ENCODE data around the gene CHST8. TPM values are rescaled to one million over a fixed set of nuclear protein-coding genes. Genes with fewer than 3 reads are reported as not detected.
A peak's percentile ranks its signal among the peaks of the same experiment; 100 is the strongest.

Gene CHST8
- total RNA-seq, 1 donor from 2014 or later: 3.2 TPM

- no peaks in the 10 kb centered on the region for H3K9me3 ChIP-seq
- intact Hi-C loops (cut with DNase I): no loop called here
- no peak for DNase-seq (ENCODE audit: extremely low spot score in 2 of 2)
- H3K27ac ChIP-seq: no peak overlapping the region
- H3K36me3 ChIP-seq: no peaks in the 10 kb centered on the region
- no peaks in the 10 kb centered on the region for H3K27me3 ChIP-seq
- H3K4me3 ChIP-seq: no peak overlapping the region
- no peaks in the 10 kb centered on the region for H3K4me1 ChIP-seq
- TF ChIP-seq POLR2AphosphoS5 (IDR thresholded peaks at IDR 0.05; ENCODE audit: insufficient read depth in 1 of 2, low read depth in 1 of 2) (no peak), POLR2A (IDR thresholded peaks at IDR 0.05) (no peak)
- TF ChIP-seq, protein P1, sequence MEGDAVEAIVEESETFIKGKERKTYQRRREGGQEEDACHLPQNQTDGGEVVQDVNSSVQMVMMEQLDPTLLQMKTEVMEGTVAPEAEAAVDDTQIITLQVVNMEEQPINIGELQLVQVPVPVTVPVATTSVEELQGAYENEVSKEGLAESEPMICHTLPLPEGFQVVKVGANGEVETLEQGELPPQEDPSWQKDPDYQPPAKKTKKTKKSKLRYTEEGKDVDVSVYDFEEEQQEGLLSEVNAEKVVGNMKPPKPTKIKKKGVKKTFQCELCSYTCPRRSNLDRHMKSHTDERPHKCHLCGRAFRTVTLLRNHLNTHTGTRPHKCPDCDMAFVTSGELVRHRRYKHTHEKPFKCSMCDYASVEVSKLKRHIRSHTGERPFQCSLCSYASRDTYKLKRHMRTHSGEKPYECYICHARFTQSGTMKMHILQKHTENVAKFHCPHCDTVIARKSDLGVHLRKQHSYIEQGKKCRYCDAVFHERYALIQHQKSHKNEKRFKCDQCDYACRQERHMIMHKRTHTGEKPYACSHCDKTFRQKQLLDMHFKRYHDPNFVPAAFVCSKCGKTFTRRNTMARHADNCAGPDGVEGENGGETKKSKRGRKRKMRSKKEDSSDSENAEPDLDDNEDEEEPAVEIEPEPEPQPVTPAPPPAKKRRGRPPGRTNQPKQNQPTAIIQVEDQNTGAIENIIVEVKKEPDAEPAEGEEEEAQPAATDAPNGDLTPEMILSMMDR (IDR thresholded peaks at IDR 0.05): no peak
Observed at GRCh38 chr19:33628921-33629825, 7.4 kb downstream of the CHST8 start.

DNA sequence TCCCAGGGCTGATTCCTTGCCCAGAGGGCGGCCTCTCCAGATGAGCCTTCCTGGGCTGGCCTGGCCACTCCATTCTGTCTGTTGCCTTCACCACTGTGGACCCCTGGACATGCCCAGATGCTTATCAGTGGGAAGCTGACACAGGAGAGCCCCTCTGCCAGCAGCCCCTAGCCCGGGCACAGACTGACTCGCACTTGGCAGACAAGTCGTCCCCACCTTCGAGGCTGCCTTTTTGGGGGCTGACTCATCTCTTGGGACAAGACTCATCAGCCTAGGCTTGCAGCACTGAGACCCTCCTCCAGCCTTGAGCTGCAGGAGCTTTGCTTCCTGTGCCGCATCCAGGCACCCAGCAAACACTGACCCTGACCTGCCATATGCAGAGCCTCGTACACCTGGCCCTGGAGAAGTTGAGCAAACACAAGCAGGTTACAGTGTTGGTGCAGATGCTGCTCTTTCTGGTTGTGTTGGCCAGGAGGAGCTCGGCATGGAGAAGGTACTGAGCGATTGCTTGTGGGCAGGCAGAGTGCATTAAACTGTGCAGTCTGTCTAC, 8.1 kb downstream of the CHST8 start:
- Histone ChIP-seq H3K4me1 (no peaks in the 10 kb centered on the region), H3K36me3 (no peaks in the 10 kb centered on the region), H3K4me3 (no peak overlapping the region), H3K9me3 (no peaks in the 10 kb centered on the region), H3K27me3 (no peaks in the 10 kb centered on the region), H3K27ac (no peak overlapping the region)
- DNase-seq (ENCODE audit: extremely low spot score in 2 of 2): no peak
- intact Hi-C loops (cut with DNase I): no loop called here
- TF ChIP-seq POLR2A (IDR thresholded peaks at IDR 0.05): no peak
- TF ChIP-seq, protein P1 (IDR thresholded peaks at IDR 0.05): no peak
- TF ChIP-seq POLR2AphosphoS5 (IDR thresholded peaks at IDR 0.05; ENCODE audit: insufficient read depth in 1 of 2, low read depth in 1 of 2): no peak

DNA sequence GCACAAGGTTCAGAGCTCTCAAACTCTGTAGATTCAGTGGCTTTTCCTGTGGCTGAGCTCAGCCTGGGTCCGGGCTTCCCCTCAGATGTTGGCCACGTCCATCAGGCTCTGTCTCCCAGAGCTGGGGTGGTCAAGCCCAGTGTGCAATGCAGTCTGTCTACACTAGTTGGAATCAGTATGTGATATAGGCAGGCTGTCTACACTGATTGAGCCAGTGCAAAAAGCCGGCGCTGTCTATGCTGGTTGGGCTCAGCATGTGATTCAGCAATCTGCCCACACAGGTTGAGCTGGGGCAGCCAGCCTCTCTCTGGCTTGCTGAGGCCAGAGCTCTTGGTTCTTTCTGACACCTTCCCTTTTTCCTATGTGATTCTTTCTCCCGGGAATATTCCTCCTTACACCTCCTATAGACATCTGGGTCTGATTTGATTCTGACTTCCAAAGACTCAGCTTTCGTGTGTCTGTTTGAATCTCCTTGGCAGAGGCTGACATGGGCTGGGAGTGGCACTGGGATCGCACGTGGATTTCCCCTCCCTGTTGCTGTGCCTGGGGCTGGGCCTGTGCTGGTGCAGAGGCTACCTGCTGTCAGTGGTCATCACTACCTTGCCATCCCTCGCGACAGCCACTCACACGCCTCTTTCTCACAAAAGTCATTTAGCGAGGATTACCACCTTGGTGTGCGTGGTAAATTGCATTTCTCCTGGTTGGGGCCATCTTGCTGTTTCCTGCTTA, 9.3 kb downstream of the CHST8 start:
- intact Hi-C loops (cut with DNase I): no loop called here
- Histone ChIP-seq H3K36me3 (no peaks in the 10 kb centered on the region), H3K4me1 (no peaks in the 10 kb centered on the region), H3K9me3 (no peaks in the 10 kb centered on the region), H3K27ac (no peak overlapping the region), H3K4me3 (no peak overlapping the region), H3K27me3 (no peaks in the 10 kb centered on the region)
- DNase-seq (ENCODE audit: extremely low spot score in 2 of 2): peak in 1 of 2 donors; percentile 52
- TF ChIP-seq, protein P1 (IDR thresholded peaks at IDR 0.05): no peak

DNA sequence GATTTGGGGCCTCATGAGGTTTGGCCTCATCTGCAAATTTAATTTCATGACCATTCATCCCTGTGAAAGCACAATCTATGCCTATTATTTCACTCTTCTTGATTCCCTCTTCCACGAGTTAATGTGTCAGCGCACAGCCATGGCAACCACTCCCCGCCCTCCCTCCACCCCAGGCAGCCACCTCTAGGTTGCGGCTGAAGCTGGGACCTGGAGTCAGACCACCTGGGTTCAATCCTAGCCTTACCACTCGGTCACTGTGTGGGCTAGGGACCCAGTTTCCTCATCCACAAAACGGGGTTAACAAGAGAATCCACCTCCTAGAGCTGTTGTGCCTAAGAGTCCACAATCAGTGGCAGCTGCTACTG, 9.8 kb downstream of the CHST8 start:
- no peaks in the 10 kb centered on the region for H3K4me1 ChIP-seq
- DNase-seq (ENCODE audit: extremely low spot score in 2 of 2): peak in 1 of 2 donors; percentile 37
- no peak overlapping the region for H3K4me3 ChIP-seq
- H3K9me3 ChIP-seq: no peaks in the 10 kb centered on the region
- no peaks in the 10 kb centered on the region for H3K27me3 ChIP-seq
- no peaks in the 10 kb centered on the region for H3K36me3 ChIP-seq
- TF ChIP-seq POLR2A (IDR thresholded peaks at IDR 0.05) (no peak), POLR2AphosphoS5 (IDR thresholded peaks at IDR 0.05; ENCODE audit: insufficient read depth in 1 of 2, low read depth in 1 of 2) (no peak)
- intact Hi-C loops (cut with DNase I): no loop called here
- no peak overlapping the region for H3K27ac ChIP-seq

DNA sequence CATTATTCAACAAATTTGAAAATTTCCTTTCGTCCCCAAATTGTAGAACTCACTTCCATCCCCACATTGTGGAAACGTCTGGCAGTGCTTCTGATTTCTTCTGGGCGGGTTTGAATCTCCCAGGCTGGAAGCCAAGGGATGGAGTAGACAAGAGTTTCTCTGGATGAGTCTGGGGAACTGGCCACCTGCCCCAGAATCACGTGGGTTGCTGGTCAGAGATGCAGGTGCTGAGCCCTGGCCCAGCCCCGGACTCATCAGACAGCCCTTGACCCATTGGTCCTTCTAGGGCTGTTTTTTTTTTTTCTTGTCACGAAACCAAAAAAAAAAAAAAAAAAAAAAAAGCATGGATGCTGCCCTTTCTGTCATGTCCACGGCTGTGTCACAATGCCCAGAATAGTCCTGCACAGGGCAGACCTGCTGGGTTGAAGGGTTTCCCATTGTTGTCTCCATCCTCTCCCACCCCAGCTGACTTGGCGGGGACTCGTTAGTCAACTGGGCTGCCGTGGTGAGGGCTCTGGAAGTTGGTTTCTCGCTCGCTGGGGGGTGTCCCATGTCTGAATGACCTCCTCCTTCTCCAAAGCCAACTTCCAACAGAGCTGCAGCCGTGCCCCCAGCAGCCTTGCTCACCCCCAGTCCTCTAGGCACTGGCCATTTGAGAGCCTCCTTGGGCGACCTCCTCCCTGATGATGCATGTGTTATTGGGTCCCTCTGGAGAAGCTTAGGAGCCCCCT, 12.8 kb downstream of the CHST8 start:
- no peaks in the 10 kb centered on the region for H3K9me3 ChIP-seq
- TF ChIP-seq, protein P1 (IDR thresholded peaks at IDR 0.05): no peak
- TF ChIP-seq POLR2A (IDR thresholded peaks at IDR 0.05): no peak
- TF ChIP-seq POLR2AphosphoS5 (IDR thresholded peaks at IDR 0.05; ENCODE audit: insufficient read depth in 1 of 2, low read depth in 1 of 2): no peak
- H3K4me1 ChIP-seq: no peaks in the 10 kb centered on the region
- intact Hi-C loops (cut with DNase I): no loop called here
- H3K4me3 ChIP-seq: no peak overlapping the region
- H3K27ac ChIP-seq: no peak overlapping the region
- H3K27me3 ChIP-seq: no peaks in the 10 kb centered on the region
- H3K36me3 ChIP-seq: no peaks in the 10 kb centered on the region
- DNase-seq (ENCODE audit: extremely low spot score in 2 of 2): no peak
